ENCODE results near the gene TMEM145.
A peak's percentile ranks its signal among the peaks of the same experiment; 100 is the strongest.

TMEM145 gene

DNA sequence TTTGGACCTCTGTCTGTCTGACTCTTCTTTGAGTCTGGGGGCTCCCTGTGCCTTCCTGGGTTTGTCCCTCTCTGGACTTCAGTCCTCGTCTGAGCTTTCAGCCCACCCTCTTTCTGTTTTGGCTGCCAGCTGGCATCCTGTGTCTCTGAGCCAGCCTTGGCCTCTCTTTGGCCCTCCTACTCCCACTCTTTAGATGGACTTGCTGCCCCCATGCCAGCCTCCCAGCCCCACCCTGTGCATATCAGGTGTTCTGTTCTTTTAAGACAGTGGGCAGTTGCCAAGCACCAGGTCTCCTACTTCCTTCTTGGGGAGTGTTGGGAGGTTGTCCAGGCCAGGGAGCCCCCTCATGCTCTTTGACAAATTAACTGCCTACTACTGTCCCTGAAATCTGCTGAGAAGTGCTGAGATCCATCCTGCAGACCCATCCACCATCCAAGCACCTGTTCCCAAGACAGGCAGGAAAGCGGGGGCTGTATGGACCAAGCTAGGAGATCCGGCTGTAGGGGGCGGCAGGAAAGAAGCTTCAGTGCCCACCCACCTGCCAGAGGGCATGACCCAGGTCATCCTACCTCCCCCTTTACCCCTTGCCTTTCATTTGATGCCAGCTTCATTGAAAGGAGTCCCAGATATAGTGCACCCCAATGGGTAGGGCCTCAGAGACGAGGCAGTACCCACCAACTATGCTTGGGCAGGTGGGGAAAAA lies 34.5 kb upstream of the TMEM145 start:
- no peaks in the 10 kb centered on the region for H3K27me3 ChIP-seq (ENCODE audit: low read depth, low read length)
- no peaks in the 10 kb centered on the region for H3K9me3 ChIP-seq (ENCODE audit: control insufficient read depth in 1 of 2, low read length in 2 of 2)
- peaks cover 6 to 22% of the 10 kb centered on the region in 2 donors for H3K36me3 ChIP-seq (ENCODE audit: control insufficient read depth in 1 of 2, insufficient read depth in 2 of 2, low read length in 2 of 2)
- peak overlapping the region in 1 of 2 donors; percentile 91 for H3K4me3 ChIP-seq (ENCODE audit: low read depth in 1 of 2, low read length in 2 of 2)
- peaks cover 42 to 72% of the 10 kb centered on the region in 2 donors for H3K4me1 ChIP-seq (ENCODE audit: control insufficient read depth in 1 of 2, insufficient read depth in 2 of 2, low read length in 2 of 2)
- H3K27ac ChIP-seq (ENCODE audit: low read length), result peak overlapping the region; percentile 63

DNA sequence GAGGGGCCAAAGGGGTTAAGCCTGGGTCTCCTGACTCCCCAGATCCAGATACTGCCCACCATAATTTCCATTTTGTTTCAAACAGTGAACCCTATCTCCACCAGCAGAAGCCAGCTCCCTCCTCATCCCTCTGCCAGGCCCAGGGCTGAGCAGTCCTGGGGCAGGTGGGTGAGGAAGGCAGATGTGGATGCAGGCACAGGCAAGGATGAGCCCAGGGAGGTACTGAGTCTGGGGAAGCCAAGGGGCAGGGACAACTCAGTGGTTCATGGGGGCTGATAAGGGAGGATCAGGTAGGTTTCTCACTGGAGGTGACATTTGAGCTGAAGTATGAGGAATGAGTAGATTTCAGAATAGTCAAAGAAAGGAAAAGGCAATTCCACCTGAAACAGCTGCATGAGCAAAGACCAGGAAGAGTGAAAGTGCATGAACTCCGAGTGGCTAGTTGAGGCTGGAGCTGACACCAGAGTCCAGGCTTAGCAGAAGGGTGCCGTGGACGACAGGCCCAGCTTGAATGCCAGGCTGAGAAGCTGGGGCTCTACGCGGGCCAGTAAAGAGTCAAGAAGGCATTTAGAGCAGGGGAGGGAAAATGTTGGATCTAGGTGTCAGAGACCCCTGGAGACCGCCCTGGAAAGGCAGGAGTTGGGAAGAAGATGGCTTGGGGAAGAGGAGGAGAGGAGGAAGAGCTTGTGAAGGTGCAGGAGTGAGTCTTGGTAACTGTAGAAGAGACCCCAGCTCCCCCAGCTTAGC lies 33.8 kb upstream of the TMEM145 start:
- Histone ChIP-seq H3K27me3 (ENCODE audit: low read depth, low read length) (no peaks in the 10 kb centered on the region), H3K4me3 (ENCODE audit: low read depth in 1 of 2, low read length in 2 of 2) (peak overlapping the region; percentile 65 to 91), H3K27ac (ENCODE audit: low read length) (peak overlapping the region; percentile 84), H3K4me1 (ENCODE audit: control insufficient read depth in 1 of 2, insufficient read depth in 2 of 2, low read length in 2 of 2) (peaks cover 42 to 70% of the 10 kb centered on the region in 2 donors), H3K36me3 (ENCODE audit: control insufficient read depth in 1 of 2, insufficient read depth in 2 of 2, low read length in 2 of 2) (peaks cover 6 to 15% of the 10 kb centered on the region in 2 donors), H3K9me3 (ENCODE audit: control insufficient read depth in 1 of 2, low read length in 2 of 2) (no peaks in the 10 kb centered on the region)

DNA sequence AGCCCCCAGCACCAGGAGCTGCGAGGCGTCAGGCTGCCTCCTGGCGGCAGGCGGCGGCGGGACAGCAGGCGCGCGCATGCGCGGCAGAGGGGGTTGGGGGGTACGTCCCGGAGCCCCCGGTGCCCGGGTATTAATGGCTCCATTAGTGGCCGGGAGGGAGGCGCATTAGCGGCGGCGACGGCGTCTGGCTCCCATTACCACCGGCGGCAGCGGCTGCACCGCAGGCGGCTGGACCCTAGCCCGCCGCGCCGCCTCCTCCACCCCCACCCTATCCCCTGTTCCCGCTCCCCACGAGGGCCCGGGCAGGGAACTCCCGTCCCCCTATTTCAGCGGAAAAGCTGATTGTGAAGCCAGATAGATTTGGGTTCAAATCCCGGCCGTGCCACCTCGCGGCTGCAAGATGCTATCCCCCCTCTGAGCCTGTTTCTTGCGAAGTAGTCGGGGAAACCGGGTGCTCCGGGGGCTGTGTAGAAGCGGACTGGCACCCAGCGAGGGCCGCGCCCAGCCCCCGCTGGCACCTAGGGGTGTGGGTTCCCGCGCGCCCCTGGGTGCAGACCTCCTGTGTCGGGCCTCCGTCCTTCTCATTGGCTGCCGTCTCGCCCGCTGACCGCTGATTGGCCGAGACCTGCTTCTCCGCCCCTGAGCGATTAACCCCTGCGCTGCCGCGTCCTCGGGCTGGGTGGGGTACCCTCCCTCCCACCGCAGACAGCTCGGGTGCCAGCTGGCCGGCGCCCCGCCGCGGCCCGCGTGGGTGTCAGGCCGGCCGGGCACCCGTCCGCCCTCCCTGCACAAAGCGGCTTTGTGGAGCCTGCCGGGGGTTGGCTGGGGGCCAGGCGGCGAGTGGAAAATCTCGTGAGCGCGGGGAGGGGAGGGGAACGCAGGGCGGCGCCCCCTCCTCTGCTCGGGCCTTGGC lies 33.0 kb upstream of the TMEM145 start:
- Histone ChIP-seq H3K36me3 (ENCODE audit: control insufficient read depth in 1 of 2, insufficient read depth in 2 of 2, low read length in 2 of 2) (peaks cover 2 to 11% of the 10 kb centered on the region in 2 donors), H3K27ac (ENCODE audit: low read length) (peak overlapping the region; percentile 84), H3K4me3 (ENCODE audit: low read depth in 1 of 2, low read length in 2 of 2) (peak overlapping the region; percentile 65 to 91), H3K27me3 (ENCODE audit: low read depth, low read length) (no peaks in the 10 kb centered on the region), H3K9me3 (ENCODE audit: control insufficient read depth in 1 of 2, low read length in 2 of 2) (no peaks in the 10 kb centered on the region), H3K4me1 (ENCODE audit: control insufficient read depth in 1 of 2, insufficient read depth in 2 of 2, low read length in 2 of 2) (peaks cover 46 to 70% of the 10 kb centered on the region in 2 donors)

DNA sequence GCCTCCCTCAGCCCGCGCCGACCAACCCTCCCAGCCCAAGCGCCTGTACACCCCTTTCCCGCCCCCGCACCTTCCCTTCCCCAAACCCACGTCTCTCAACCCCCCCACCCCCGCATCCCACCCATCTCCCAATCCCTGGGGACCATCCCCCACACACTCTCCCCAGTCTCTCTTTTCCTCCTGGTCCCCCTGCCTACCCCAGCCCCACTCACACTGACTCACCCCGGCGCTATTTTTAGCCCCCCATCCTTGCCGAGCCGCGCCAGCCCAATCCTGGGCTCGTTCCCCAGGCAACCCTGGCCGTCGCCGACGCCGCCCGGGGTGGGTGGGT lies 32.3 kb upstream of the TMEM145 start:
- peak overlapping the region; percentile 65 to 91 for H3K4me3 ChIP-seq (ENCODE audit: low read depth in 1 of 2, low read length in 2 of 2)
- H3K36me3 ChIP-seq (ENCODE audit: control insufficient read depth in 1 of 2, insufficient read depth in 2 of 2, low read length in 2 of 2), result peaks cover 0 to 11% of the 10 kb centered on the region in 2 donors
- H3K27me3 ChIP-seq (ENCODE audit: low read depth, low read length), result no peaks in the 10 kb centered on the region
- peaks cover 52 to 73% of the 10 kb centered on the region in 2 donors for H3K4me1 ChIP-seq (ENCODE audit: control insufficient read depth in 1 of 2, insufficient read depth in 2 of 2, low read length in 2 of 2)
- H3K9me3 ChIP-seq (ENCODE audit: control insufficient read depth in 1 of 2, low read length in 2 of 2), result no peaks in the 10 kb centered on the region
- H3K27ac ChIP-seq (ENCODE audit: low read length), result no peak overlapping the region

DNA sequence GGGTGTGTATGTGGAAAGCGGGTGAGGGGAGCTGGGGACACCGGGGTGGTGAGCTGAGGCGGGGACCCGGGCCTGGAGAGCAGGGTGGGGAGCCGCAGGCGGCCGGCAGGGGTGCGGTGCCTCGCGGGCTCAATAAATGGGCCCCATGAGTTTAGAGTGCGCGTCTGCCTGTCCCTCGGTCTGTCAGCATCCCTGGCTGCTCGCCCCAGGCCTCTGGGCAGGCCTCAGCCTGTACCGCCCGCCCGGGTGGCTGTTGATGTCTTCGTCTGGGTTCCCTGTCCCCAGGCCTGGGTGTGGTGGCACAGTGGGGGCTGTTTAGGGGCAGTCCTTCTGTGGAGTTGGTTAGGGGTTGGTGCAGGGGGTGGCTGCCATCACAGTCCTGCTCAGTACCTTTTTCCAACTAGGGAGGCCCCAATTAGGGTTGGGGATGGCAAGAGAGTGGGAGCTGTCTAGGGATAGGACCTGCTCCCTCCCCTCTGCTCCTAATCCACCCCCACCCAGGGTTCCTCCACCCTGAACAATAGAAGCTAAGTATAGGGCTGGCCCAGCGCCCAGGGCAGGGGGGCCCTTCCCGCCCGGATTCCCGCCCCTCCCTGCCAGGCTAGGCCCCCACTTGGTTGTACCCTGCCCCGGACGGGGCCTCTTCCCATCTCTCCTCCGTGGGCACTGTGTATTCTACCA lies 31.8 kb upstream of the TMEM145 start:
- Histone ChIP-seq H3K27me3 (ENCODE audit: low read depth, low read length) (no peaks in the 10 kb centered on the region), H3K4me1 (ENCODE audit: control insufficient read depth in 1 of 2, insufficient read depth in 2 of 2, low read length in 2 of 2) (peaks cover 57 to 73% of the 10 kb centered on the region in 2 donors), H3K4me3 (ENCODE audit: low read depth in 1 of 2, low read length in 2 of 2) (peak overlapping the region in 1 of 2 donors; percentile 53), H3K36me3 (ENCODE audit: control insufficient read depth in 1 of 2, insufficient read depth in 2 of 2, low read length in 2 of 2) (peaks cover 0 to 11% of the 10 kb centered on the region in 2 donors), H3K9me3 (ENCODE audit: control insufficient read depth in 1 of 2, low read length in 2 of 2) (no peaks in the 10 kb centered on the region), H3K27ac (ENCODE audit: low read length) (peak overlapping the region; percentile 79)

DNA sequence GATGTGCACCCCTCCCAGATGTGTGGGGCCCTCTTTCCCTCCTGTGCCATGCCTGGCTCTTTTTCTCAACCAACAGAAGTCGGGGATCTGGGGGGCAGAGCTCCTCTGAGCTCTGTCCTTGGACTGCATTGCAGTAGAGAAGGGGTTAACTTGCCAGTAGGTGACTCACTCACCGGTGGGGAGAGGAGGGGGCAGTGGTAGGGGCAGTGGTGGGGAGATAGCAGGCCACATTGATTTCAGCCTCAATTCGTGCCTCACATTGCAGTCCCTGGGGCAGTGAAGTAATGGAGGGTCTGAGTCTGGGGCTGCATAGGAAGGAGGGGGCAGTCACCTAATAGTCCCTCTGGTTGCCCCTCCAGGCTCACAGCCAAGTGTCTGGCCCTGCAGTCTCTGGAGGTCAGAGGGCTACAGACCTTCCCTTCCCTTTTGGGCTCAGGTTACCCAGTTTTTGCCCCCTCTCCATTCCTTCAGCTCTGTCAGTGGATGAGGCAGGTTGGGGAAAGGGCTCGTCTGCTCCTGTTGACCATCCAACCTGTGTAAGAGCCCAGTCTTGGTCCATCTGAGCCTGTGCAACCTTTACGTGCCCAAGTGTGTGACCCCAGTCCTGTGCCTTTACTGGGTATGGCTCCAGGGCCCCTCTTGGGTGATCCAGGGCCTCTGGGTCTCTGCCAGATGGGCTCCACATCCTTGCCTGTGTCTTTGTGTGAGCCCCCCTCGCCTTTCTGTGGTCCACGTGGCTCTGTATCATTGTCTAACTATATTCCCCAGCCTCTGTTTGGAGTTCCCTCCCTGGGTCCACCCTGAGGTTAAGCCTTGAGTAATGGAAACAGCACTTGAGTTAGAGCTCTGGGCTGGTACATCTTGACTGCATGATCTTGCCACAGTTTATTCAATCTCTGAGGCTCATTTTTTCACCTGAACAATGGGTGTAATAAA lies 31.0 kb upstream of the TMEM145 start:
- peak overlapping the region; percentile 75 for H3K27ac ChIP-seq (ENCODE audit: low read length)
- H3K36me3 ChIP-seq (ENCODE audit: control insufficient read depth in 1 of 2, insufficient read depth in 2 of 2, low read length in 2 of 2), result peaks cover under 1 to 14% of the 10 kb centered on the region in 2 donors
- peak overlapping the region in 1 of 2 donors; percentile 53 for H3K4me3 ChIP-seq (ENCODE audit: low read depth in 1 of 2, low read length in 2 of 2)
- H3K4me1 ChIP-seq (ENCODE audit: control insufficient read depth in 1 of 2, insufficient read depth in 2 of 2, low read length in 2 of 2), result peaks cover 57 to 75% of the 10 kb centered on the region in 2 donors
- H3K9me3 ChIP-seq (ENCODE audit: control insufficient read depth in 1 of 2, low read length in 2 of 2), result no peaks in the 10 kb centered on the region
- no peaks in the 10 kb centered on the region for H3K27me3 ChIP-seq (ENCODE audit: low read depth, low read length)

DNA sequence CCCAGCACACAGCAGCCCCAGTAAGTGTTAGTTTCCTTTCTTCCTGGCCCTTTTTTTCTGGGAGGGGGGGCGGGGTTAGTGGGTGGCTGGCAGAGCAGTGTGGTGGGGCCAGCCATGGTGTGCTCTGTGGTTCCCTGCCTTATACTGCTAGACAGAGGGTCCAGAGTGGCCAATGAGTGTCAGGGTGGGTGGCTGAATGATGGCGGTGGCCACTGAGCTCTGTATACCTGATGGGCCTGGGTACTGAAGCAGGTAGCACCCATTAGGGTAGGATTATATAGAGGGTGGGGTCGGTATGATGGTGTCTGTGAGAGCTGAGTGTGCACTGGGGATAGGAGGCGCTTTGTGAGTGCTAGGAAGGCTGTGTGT lies 30.3 kb upstream of the TMEM145 start:
- Histone ChIP-seq H3K4me1 (ENCODE audit: control insufficient read depth in 1 of 2, insufficient read depth in 2 of 2, low read length in 2 of 2) (peaks cover 50 to 71% of the 10 kb centered on the region in 2 donors), H3K9me3 (ENCODE audit: control insufficient read depth in 1 of 2, low read length in 2 of 2) (no peaks in the 10 kb centered on the region), H3K36me3 (ENCODE audit: control insufficient read depth in 1 of 2, insufficient read depth in 2 of 2, low read length in 2 of 2) (peaks cover 8 to 21% of the 10 kb centered on the region in 2 donors), H3K27me3 (ENCODE audit: low read depth, low read length) (no peaks in the 10 kb centered on the region), H3K4me3 (ENCODE audit: low read depth in 1 of 2, low read length in 2 of 2) (peak overlapping the region in 1 of 2 donors; percentile 52), H3K27ac (ENCODE audit: low read length) (peak overlapping the region; percentile 89)

DNA sequence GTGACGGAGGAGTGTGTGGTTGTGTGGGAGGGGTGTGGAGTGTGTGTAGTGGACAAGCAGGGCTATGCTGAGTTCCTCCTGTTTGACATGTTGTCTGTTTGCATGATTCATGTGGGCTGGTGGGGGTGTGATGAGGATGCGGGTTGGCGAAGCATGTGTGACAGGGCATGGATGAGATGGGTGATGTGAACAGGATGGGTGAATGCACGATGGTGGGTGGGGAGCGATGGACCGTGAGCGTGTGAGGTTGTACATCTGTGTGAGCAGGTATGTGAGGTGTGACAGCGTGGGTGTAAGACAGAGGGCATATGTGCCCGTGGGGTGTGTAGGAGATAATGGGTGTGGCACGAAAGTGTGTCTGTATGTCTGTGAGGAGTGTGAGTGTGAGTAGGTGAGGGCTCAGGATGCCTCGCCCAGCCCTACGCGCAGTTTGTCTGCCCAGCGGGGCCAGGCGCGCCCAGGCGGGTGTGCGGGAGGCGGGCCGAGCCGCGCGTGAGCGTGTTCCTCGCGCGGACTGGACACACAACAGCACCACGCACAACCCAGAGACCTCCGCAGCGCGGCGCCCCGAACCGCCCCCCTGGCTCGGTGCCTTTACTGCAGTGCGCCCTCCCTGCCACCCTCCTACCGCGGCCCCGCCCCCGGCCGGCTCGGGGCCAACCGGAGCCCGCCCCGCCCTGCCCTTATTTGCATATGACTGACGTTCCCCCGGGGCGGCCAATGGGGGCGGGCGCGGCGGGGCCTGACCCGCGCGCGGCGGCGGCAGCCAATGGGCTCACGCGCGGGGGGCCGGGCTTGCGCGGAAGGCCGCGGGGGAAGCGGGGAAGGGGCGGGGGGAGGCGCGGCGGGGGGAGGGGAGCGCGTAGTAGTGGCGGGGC lies 29.7 kb upstream of the TMEM145 start:
- no peaks in the 10 kb centered on the region for H3K9me3 ChIP-seq (ENCODE audit: control insufficient read depth in 1 of 2, low read length in 2 of 2)
- peak overlapping the region; percentile 52 to 61 for H3K4me3 ChIP-seq (ENCODE audit: low read depth in 1 of 2, low read length in 2 of 2)
- H3K4me1 ChIP-seq (ENCODE audit: control insufficient read depth in 1 of 2, insufficient read depth in 2 of 2, low read length in 2 of 2), result peaks cover 44 to 65% of the 10 kb centered on the region in 2 donors
- H3K36me3 ChIP-seq (ENCODE audit: control insufficient read depth in 1 of 2, insufficient read depth in 2 of 2, low read length in 2 of 2), result peaks cover 14 to 27% of the 10 kb centered on the region in 2 donors
- H3K27me3 ChIP-seq (ENCODE audit: low read depth, low read length), result no peaks in the 10 kb centered on the region
- H3K27ac ChIP-seq (ENCODE audit: low read length), result peak overlapping the region; percentile 89

DNA sequence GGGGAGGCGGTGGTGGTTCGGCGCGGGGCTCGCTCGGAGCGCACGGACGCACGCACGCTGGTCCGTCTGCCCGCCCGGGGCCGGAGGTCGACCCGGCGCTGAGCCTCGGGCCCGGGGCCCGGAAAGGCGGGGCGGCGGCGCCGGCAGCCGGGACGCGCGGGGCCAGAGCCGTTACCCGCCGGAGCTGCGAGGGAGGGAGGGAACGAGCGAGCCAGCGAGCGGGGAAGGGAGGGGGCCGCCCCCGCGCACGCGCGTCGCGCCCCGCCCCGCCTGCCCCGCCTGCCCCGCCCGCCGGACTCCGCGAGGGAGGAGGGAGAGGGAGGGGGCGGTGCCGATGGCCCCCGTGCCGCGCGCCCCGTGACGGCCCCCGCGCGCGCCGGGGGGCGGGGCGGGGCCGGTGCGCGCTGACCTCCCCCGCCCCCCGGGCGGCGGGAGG lies 29.0 kb upstream of the TMEM145 start:
- Histone ChIP-seq H3K36me3 (ENCODE audit: control insufficient read depth in 1 of 2, insufficient read depth in 2 of 2, low read length in 2 of 2) (peaks cover 20 to 34% of the 10 kb centered on the region in 2 donors), H3K27me3 (ENCODE audit: low read depth, low read length) (no peaks in the 10 kb centered on the region), H3K27ac (ENCODE audit: low read length) (no peak overlapping the region), H3K4me3 (ENCODE audit: low read depth in 1 of 2, low read length in 2 of 2) (no peak overlapping the region), H3K9me3 (ENCODE audit: control insufficient read depth in 1 of 2, low read length in 2 of 2) (no peaks in the 10 kb centered on the region), H3K4me1 (ENCODE audit: control insufficient read depth in 1 of 2, insufficient read depth in 2 of 2, low read length in 2 of 2) (peaks cover 37 to 58% of the 10 kb centered on the region in 2 donors)

Data from muscle layer of duodenum (tissue), 2 donors.